SIG-M5 treated with dmso at 0.1 percent for 504 hours (cell line): Measurements from ENCODE around the gene CD180.

Experiments
- DNase-seq: peaks from one replicate; lab custom pipeline; 2025; ENCODE audit not compliant: unreplicated experiment; lab: John Stamatoyannopoulos, UW

The CD180 gene

GRCh38 chr5:67133217-67133616 lies 63.4 kb downstream of the CD180 start:
- DNase-seq, result no peak

GRCh38 chr5:67129768-67130167 lies 66.8 kb downstream of the CD180 start:
- no peak for DNase-seq
